Midbrain (tissue), 1 donor: ENCODE measurements around the gene GPR35.

ENCODE experiments used
- DNase-seq: peaks from one replicate; lab custom pipeline; 2025; lab: John Stamatoyannopoulos, UW

The GPR35 gene, protein sequence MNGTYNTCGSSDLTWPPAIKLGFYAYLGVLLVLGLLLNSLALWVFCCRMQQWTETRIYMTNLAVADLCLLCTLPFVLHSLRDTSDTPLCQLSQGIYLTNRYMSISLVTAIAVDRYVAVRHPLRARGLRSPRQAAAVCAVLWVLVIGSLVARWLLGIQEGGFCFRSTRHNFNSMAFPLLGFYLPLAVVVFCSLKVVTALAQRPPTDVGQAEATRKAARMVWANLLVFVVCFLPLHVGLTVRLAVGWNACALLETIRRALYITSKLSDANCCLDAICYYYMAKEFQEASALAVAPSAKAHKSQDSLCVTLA

DNA sequence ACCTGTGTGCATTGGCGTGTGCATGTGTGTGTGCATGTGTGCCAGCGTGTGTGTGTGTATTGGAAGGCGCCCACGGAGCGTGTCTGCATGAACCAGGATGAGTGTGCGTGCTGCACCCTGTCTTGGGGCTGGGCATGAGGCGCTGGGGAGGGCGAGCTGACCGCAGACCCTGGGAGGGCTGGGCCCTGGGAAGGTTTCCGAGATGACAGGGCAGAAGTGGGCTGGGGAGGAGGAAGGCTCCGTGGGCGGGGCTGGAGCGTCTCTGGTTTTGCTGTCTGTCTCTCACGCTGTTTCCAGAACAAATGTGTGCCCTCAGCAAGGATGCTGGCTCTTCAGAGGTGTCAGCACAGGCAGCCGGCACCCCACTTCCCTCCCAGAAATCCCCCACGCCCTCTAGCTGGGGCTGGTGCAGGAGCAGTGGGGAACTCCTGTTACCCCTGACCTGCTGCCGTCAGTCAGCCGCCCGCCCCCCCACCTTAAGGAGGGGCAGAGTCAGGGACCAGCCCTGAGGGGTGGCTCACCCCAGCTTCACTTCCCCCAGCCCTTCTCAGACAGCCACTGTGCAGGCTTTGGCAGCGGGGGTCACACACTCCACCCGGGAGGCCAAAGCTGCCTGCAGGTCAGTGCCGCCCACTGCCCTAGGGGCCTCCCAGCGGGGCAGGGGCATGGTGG, at the start of gene GPR35:
Gene GPR35, plus strand, starts transcription at position 531 of the 672 bp plus-strand sequence. CDS start 4,473 bp downstream, outside the sequence.
- DNase-seq, result no peak

DNA sequence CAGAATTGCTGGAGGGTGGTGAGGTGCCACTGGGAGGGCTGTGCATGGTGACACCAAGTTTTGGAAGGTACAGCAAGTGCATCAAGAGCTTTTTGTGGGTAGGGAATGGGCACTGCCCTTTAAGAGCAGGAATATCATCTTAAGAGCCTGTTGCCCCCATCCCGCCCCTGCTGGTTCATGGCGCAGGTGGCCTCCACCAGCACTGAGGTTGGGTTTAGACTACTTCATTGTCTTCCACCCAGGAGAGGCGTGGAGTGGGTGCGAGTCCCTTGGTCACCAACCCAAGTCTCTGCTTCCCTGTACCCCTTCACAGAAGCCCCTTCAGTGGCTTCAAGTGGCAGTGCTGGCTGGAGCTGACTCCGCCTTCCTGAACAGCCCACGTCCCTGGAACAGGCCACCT, 49.2 kb upstream of the GPR35 start:
- no peak for DNase-seq

DNA sequence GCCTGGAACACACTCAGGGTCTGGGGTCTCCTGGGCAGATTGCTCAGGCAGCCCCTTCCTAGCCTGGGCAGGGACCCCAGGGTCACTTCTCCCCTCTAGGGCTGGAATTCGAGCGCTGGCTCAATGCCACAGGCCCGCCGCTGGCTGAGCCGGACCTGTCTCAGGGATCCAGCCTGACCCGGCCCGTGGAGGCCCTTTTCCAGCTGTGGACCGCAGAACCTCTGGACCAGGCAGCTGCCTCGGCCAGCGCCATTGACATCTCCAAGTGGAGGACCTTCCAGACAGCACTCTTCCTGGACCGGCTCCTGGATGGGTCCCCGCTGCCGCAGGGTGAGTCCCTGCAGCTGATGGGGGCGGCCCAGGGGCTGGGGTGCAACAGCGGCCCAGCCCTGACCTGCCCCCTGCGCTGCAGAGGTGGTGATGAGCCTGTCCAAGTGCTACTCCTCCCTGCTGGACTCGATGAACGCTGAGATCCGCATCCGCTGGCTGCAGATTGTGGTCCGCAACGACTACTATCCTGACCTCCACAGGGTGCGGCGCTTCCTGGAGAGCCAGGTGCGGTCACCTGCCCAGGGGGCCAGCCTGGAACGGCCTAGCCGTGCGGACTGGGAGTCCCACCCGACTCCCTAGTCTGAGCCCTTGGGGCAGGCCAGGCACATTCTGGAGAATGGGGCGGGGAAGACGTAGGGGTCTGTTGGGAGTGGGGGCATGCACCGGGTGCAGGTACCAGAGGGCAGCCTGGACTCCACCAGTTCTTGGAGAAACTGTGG, 48.7 kb upstream of the GPR35 start:
- DNase-seq, result no peak

DNA sequence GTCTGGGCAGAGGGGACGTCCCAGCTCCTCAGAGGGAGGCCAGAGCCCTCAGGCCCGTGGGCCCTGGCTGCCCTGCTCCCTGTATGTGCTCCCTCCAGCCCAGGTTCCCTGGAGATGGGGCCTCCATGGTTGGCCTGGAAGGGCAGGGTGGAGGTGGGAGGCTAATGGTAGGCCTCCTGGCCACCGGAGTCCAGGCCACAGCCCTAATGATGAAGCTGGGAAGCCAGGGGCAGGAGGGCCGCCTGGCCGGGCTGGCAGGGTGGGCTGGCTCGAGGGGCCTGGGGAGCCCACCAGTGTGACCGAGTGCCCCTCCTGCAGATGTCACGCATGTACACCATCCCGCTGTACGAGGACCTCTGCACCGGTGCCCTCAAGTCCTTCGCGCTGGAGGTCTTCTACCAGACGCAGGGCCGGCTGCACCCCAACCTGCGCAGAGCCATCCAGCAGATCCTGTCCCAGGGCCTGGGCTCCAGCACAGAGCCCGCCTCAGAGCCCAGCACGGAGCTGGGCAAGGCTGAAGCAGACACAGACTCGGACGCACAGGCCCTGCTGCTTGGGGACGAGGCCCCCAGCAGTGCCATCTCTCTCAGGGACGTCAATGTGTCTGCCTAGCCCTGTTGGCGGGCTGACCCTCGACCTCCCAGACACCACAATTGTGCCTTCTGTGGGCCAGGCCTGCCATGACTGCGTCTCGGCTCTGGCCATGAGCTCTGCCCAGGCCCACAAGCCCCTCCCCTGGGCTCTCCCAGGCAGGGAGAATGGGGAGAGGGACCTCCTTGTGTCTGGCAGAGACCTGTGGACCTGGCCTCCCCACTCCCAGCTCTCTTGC, 47.8 kb upstream of the GPR35 start:
- no peak for DNase-seq

DNA sequence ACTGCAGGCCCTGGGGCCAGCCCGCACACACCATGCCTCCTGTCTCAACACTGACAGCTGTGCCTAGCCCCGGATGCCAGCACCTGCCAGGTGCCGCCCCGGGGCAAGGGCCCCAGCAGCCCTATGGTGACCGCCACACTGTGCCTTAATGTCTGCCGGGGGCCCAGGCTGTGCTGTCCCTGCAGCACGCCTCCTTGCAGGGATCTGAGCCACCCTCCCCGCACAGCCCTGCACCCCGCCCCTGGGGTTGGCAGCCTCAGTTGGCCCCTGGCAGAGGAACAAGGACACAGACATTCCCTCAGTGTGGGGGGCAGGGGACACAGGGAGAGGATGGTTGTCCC, 47.2 kb upstream of the GPR35 start:
- DNase-seq, result no peak

DNA sequence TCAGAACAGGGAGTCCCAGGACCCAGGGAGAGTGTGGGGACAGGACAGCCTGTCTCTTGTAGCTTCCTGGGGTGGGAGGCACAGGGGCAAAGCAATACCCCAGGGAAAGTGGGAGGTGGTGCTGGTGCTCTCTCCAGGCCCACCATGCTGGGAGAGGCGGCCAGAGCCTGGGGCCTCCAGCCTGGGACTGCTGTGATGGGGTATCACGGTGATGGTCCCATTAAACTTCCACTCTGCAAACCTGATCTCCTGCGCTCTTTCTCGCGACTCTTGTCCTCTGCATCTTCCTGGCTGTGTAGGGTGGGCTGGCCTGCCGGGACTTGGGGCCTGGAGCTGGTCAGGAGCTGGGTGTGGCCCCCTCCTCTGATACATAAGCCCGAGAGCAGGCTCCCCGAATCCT, 46.8 kb upstream of the GPR35 start:
- DNase-seq, result no peak

DNA sequence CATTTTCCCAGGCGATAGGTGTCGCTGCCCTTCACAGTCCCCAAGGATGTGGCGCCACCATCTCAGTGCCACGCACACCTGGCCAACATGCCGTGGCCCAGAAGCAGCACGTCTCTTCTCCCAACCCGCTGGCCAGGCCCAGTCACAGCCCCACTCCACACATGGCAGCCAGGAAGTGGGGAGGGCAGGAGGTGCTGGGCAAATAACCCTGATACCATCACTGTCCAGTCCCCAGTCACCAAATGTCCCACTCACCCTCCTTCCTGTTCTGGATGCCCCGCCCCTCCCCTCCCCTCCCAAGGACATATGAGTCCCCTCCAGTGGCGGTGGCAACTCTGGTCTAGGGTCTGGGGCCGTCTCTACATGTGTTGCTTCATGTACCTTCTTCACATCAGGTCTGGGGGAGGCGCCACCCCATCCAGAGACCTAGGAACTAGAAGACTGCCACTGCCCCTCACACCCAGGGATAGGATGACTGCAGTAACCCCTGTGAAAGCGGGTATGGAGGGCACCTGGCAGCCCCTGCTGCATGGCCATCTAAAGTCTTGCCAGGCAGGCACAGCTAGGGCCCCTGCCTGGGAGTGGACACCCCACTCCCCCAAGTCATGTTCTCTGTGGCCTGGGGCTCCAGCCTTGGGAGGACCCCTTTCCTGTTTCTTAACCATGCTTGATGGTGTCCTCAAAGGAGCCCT, 46.1 kb upstream of the GPR35 start:
- no peak for DNase-seq

DNA sequence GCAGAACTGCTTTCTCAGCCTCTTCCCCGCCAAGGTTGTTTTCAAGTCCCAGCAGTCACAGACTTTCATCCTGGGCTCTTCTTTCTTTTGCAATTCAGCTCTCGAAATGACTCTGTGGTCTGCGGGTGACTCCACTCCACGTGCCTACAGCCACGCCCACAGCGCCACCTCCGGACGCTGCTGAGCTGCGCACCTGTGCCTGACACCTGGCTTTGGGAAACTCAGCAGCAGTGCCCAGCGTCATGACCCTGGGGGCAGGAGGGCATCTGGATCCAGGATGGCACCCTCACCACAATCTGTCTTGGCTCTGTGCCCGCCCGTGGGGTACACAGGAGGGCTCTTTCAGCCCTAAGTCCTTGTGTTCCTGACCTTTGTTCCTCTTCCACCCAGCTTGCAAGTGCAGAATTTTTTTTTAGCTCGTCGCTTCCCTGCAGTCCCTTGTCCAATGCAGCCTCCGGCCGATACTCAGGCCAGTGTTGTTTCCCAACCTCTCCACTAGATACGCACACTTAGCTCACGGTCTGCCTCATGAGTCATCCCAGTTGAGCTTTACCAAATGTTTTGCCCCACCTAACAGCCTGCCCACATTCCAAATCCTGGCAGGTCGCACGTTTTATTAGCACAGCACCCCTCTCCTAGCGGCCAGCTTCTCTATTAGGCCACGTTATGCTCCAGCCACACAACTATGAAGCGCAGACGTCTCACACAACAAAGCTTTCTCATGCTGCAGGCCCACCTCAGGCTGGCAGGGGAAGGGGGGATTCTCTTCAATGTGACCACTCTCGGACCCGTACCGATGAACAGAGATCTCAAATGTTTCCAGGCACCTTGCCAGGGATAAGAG, 45.3 kb upstream of the GPR35 start:
- DNase-seq, result no peak

DNA sequence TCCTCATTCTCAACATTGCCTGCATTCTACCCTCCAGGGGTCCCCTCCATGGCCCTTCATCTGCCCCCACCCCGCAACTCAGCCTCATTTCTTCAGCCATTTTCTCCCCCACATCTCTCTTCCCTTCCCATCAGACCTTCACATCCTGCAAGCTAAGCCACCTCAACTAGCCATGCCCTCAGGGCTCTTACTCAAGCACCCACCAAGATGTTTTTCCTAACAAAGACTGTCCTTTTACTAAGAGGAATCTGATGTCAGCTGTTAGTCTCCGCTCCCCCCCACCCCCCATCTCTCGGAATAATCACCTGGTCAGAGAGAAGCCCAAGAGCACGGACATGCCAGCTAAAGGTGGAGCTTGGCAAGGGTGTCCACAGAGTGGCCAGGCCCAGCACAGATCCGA, 43.5 kb upstream of the GPR35 start:
- no peak for DNase-seq

DNA sequence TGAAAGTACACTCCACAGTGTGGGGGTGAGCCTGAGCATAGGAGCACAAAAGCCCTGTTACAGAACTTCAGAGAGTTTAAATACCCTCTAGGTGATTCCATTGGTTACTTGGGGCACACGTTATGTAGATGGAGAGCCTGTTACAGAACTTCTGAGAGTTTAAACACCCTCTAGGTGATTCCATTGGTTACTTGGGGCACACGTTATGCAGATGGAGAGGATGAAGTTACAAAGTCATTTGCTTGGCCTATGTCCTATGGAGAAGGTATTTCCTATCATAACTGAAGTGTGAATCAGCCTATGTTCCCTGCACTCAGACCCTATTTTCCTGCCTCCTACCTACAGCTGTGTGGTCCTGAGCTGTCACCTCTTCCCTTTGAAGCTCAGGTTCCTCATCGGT, 42.5 kb upstream of the GPR35 start:
- no peak for DNase-seq

DNA sequence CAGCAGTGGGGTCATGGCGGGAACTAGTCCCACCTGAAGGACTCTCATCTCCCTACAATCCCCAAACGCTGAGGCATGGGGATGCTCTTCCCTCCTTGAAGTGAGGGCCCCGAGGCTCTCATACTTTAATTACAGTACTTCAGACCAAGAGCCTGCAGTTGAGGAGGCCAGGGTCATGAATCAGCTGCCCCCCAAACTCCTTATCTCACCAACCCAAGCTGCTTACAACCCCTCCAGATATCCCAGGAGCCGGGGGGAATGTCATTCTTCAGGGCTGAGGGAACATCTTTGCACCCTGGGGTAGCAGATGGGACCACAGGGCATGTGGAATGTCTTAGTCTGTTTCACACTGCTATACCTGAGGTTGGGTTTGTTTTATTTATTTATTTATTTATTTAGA, 41.5 kb upstream of the GPR35 start:
- DNase-seq, result no peak

DNA sequence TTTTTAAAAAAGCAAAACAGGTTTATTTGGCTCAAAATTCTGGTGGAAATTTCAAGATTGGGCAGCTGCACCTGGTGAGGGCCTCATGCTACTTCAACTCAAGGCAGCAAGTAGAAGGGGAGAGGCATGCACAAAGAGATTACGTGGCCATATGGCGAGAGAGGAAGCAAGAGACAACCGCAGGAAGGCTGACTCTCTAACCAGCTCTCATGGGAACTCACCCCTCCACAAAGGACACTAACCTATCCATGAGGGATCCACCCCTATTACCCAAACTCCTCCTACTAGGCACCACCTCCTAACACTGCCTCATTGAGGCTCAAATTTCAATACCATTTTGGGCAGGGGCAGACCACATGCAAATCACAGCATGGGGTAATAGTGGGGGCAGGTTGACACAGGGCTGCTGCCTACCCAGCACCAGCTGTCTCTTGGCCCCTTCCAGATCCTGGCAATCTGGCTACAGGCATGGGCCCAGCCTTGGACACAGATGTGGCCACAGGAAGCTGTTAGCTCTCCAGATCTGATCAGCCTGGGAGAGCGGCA, 40.7 kb upstream of the GPR35 start:
- DNase-seq, result no peak

DNA sequence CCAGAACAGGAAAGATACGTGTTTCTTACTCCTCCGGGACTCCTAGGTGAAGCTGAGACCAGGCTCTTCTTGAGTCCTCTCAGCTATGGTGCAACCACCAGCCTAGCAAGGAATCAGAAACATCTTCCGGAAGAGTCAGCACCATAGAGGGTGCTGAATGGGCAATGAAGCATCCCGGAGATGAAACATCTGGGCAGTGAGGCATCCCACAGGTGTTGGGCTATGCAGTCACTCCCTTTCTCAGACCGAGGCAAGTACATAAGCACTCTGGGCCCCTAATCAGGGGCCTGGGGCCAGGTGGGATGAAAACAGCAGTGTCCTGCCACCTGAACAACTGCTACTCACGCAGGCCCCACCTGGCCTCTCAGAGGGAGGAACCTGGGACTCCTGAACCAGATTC, 40.2 kb upstream of the GPR35 start:
- DNase-seq, result no peak

DNA sequence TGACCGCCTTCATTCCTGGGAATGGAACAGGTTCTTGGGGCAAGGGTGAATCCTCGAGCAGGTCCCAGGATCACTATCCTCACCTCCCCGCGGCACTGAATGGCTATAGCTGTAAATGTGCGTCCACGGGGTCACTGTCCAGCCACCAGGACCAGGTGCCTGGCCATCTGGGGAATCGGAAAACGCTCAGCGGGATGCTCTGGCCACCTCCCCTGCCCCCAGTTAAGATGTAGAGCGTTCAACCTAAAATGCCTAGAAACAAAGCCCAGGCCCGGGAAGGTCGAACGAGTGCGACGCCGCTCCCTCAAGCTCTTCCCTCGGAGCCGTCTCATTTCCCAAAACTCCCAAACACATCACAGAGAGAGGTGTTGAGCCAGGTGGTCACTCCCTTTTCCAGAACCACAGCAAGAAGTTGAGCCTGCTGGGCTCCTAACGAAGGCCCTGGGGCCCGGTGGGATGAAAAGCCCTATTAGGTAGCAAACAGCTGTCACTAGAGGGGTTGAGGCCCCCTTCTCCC, 39.5 kb upstream of the GPR35 start:
- DNase-seq, result no peak

DNA sequence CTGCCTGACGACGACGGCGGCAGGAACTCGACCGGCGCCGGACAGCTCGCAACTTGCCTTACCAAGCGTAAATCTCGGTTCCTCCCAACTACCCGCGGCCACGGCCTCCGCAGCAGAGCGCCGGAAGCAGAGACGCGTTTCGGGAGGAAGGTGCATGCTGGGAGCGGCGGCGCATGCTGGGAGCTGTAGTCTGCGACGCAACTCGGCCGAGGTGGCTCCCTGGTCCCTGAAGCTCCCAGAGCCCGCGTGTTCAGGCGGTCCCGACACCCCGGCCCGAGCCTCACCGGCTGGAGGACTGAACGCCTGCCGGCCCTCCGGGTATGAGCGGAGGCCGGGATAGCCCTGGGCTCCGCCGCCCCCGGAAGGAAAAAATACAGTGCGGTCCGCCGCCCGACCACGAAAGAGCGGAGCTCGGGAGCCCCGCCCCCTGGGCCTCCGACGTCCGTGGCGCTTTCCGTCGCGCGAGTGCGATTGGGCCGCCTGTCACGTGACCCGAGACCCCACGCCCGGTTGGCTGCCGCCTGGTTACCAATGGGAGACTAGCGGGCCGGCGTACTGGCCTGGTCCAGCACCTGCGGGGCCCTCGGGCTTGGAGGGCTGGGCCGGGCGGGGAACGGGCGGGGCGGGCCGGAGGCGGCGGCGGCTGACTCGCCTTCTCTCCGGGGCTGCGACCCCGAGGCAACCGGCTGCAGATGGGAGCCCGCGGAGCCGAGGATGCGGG, 38.9 kb upstream of the GPR35 start, which contains the start of gene CAPN10:
Gene CAPN10, plus strand, starts transcription at position 537 of the 721 bp plus-strand sequence. Its CDS starts 178 bp downstream, at position 715.
- DNase-seq, result peak; percentile 97

DNA sequence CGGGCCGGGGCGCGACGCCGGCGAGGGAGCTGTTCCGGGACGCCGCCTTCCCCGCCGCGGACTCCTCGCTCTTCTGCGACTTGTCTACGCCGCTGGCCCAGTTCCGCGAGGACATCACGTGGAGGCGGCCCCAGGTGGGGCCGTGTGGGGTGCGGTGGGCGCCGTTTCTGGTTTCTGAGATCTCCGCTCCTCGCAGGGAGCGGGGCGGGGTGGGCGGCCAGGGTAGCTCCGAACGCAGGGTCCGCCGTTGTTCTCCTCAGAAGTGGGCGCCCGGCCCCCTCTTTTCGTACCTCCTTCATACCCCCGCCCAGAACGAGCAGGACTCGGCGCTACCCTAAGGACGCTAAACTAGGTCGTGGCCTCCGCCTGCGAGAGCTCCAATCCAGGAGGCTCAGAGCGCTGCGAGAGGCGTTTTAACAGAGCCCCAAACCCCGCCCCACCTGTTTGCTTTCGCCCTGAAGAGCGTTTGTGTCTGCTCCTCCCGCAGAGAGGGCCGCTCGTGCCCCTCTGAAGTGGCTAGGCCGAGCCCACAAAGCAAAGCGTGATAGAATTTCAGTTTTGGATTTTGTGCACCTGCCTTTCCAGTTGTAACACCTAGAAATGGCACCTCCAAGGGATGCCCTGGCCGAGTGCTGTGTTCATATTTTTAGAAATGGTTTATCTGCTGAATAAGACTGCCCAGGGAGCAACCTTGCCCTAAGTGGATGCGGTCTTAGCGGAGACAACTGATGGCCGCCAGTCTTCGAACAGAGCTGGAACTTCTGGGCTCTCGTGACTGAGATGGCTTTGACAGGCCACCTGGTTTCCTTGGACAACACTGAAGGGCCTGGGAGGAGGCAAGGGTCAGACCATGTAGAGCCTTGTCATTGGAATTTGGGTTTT, 38.1 kb upstream of the GPR35 start:
- peak; percentile 18 for DNase-seq

DNA sequence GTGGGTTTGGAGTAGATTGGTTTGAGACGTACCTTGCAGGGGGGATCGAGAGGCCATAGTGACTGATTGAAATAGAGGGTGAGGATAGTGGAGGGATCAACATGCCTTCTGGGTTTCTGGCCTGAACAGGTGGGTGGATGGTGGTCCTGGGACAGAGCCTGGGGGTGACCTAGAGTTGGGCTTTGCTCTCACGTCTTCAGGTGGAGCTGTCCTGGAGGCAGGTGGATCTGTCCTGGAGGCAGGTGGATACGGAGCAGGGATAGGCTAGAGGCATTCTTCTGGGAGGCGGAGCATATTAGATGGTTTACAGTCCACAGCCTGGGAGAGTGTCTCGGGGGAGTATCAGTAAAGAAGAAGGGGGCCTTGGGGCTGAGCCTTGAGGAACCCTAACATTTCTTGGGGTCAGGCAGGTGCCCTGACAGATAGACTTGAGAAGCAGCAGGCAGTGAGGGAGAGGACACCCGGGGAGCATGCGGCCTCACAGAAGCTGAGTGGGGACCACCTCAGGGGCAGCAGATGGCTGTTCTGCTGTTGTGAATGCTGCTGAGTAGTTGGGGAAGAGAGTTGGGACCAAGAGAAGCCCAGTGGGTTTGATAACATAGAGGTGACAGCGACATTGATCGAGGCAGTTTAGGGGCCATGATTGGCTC, 37.1 kb upstream of the GPR35 start:
- no peak for DNase-seq

DNA sequence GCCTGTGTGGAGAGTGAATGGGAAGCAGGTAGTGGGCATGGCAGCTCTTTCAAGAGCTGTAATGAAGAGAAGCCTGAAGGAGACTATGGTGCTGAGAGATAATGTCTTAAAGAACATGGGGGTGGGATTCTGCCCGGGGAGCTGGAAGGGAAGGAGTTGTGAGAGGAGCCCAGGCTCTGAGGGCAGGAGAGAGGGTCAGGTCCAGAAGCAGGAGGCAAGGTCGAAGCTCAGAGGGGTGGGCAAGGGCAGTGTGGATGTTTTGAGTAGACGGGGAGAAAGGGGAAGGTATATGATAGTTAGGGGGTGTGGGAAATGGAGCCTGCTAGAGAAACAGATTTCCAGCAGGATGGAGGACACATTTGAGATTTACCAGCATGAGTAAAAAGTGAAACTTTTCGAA, 36.6 kb upstream of the GPR35 start:
- no peak for DNase-seq
